Measurements from ENCODE around the gene ENPP6.

DNA sequence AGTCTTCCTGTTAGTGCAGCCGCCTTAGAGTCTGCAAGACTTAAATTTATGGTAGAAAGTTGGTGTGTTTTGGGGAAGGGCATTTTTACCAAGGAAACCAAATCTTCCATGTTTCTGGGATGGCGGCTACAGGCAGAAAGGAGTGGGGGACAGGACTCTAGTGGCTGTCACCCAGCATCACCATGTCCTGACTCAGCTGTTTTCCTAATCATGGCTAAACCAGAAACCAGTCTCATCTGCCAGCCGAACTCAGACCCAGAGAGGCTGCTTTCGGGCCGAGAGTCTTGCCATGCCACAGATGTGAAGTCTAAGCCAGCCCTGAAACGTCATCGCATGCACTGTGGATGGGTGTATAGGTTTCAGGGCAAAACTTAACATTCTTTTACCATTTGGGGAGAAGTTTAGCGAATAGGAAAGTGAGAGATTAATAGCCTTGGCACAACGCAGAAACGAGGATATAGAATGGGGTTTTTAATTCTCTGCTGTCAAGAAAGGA lies 109.6 kb downstream of the ENPP6 start:
- TF ChIP-seq EZH2 (IDR thresholded peaks at IDR 0.05) = no peak
- no peak for TF ChIP-seq POLR2AphosphoS5 (IDR thresholded peaks at IDR 0.05; ENCODE audit: borderline replicate concordance, low read depth, low read length)
- TF ChIP-seq FOXP2 (optimal IDR thresholded peaks at IDR 0.05; ENCODE audit: control extremely low read depth, extremely low read length, insufficient read depth) = no peak

Data from SK-N-MC (cell line).